ENCODE results near the gene OR5AC2. TPM values are rescaled to one million over a fixed set of nuclear protein-coding genes. Genes with fewer than 3 reads are reported as not detected.

Gene OR5AC2
- total and polyA plus RNA-seq, 2 experiments from 2014 or later = not detected

GRCh38 chr3:98110550-98110908 lies 23.6 kb downstream of the OR5AC2 start (continued):
- TF ChIP-seq ZNF462 (CRISPR knock-in tag; IDR thresholded peaks at IDR 0.05) = no peak
- no peak for TF ChIP-seq CTCF (conservative IDR thresholded peaks at IDR 0.05; ENCODE audit: low read depth in 2 of 2)

GRCh38 chr3:98114264-98114663 lies 27.3 kb downstream of the OR5AC2 start:
- no peak for ATAC-seq
- no peaks in the 10 kb centered on the region for H4K20me1 ChIP-seq (replicated peaks; ENCODE audit: insufficient read depth)
- TF ChIP-seq CTCF (conservative IDR thresholded peaks at IDR 0.05; ENCODE audit: low read depth in 2 of 2) (peak in 1 of 2 experiments; percentile 37; a peak in 3 of 4 replicates), ZNF462 (CRISPR knock-in tag; IDR thresholded peaks at IDR 0.05) (no peak)
- no peaks in the 10 kb centered on the region for H3K79me2 ChIP-seq (replicated peaks; ENCODE audit: insufficient read depth)
- Mint-ChIP-seq H3K27ac (no peak overlapping the region), H3K4me1 (no peaks in the 10 kb centered on the region), H3K4me3 (no peak overlapping the region), H3K36me3 (ENCODE audit: low read depth) (peaks cover 20% of the 10 kb centered on the region), H3K27me3 (ENCODE audit: insufficient read depth, low read depth, poor library complexity) (no peaks in the 10 kb centered on the region), H3K9me3 (peaks cover 50% of the 10 kb centered on the region)
- peaks cover 8% of the 10 kb centered on the region for H3K36me3 ChIP-seq (ENCODE audit: insufficient read depth)
- H3K27ac ChIP-seq (ENCODE audit: low read depth) = no peak overlapping the region
- H2AFZ ChIP-seq = no peak overlapping the region
- H3K4me2 ChIP-seq = no peak overlapping the region
- no peaks in the 10 kb centered on the region for H3F3A ChIP-seq (replicated peaks; ENCODE audit: low read depth)
- DNase-seq (ENCODE audit: low spot score) = peak; percentile 17
- H3K9me2 ChIP-seq (ENCODE audit: insufficient read depth) = no peaks in the 10 kb centered on the region
- H3K4me3 ChIP-seq = no peak overlapping the region
- no peaks in the 10 kb centered on the region for H3K27me3 ChIP-seq (ENCODE audit: insufficient read depth)
- H3K4me1 ChIP-seq (ENCODE audit: insufficient read depth) = no peaks in the 10 kb centered on the region

All from GM23338 (cell line).